Activated naive CD4-positive, alpha-beta T cell treated with anti-CD3 and anti-CD28 coated beads, Interleukin-2, amount 10 ng/mL, durations not matched to agents 7 days and 5 days (primary cell): ENCODE results near the gene AADACL3.
"Not testable (repeated sequence)": the region's sequence is repeated elsewhere in the genome, so short reads cannot be mapped to it uniquely, and the experiment has no call there.

Experiments used
- CTCF ChIA-PET: fragments of 350-600 bp; sonication (Branson Sonifier 250); formaldehyde crosslinking; loops from one replicate; lab custom pipeline; 2021; ENCODE audit warnings: antibody characterized with exemption; lab: Charles Lee
- DNase-seq: peaks from one replicate; pipeline ENCODE4 v3.0.0-alpha.2; 2020
- H3K27ac Mint-ChIP-seq: one replicate; pipeline ENCODE4 v1.8.0; 2021; ENCODE audit warnings: mild to moderate bottlenecking, moderate library complexity, mixed read lengths
- H3K27me3 Mint-ChIP-seq: one replicate; pipeline ENCODE4 v1.8.0; 2021; ENCODE audit warnings: mild to moderate bottlenecking, mixed read lengths
- H3K36me3 Mint-ChIP-seq: one replicate; pipeline ENCODE4 v1.8.0; 2021; ENCODE audit warnings: mixed read lengths
- H3K4me1 Mint-ChIP-seq: one replicate; pipeline ENCODE4 v1.8.0; 2021; ENCODE audit warnings: mixed read lengths
- H3K4me3 Mint-ChIP-seq: one replicate; pipeline ENCODE4 v1.8.0; 2021; ENCODE audit warnings: mild to moderate bottlenecking, moderate library complexity, mixed read lengths
- H3K9me3 Mint-ChIP-seq: one replicate; pipeline ENCODE4 v1.8.0; 2021; ENCODE audit warnings: mixed read lengths

The AADACL3 gene

DNA sequence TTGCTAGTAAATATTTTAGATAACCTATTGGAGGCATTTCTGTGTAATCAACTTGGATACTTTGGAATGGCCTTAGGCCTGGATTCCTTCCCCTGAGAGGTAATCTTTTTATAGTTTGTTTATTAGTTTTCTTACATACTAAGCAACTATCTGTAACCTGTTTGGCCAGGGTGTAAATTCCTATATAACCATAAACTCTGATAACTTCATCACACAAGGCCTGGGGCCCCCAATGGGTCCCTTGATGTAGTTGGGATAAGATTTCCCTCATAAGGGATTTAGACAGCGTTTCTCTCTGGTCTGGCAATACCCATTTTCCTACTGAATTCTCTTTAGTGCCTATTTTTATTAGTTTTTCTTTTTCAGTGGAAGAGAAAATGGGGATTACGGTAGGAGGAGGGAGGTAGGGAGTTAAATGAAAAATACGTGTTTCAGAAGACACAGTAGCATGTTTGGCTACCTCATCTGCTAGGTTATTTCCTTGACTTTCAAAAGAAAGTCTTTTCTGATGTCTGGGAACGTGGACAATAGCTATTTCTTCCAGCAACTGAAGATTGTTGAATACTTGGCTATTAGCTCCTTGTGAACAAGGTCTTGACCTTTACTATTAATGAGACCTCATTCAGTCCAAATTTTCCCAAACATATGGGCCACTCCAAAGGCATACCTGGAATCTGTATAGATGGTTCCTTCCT lies 7.4 kb upstream of the AADACL3 start:
- DNase-seq: no peak
- H3K4me1 Mint-ChIP-seq: no peaks in the 10 kb centered on the region
- no peak overlapping the region for H3K27ac Mint-ChIP-seq
- CTCF ChIA-PET: no interaction called here
- H3K9me3 Mint-ChIP-seq: peaks cover 3% of the 10 kb centered on the region
- peaks cover 18% of the 10 kb centered on the region for H3K27me3 Mint-ChIP-seq
- H3K4me3 Mint-ChIP-seq: no peak overlapping the region
- H3K36me3 Mint-ChIP-seq: no peaks in the 10 kb centered on the region

- Mint-ChIP-seq H3K4me1 (no peaks in the 10 kb centered on the region), H3K27me3 (peaks cover 23% of the 10 kb centered on the region), H3K27ac (no peak overlapping the region), H3K36me3 (no peaks in the 10 kb centered on the region), H3K4me3 (no peak overlapping the region), H3K9me3 (peaks cover under 1% of the 10 kb centered on the region)
- CTCF ChIA-PET: no interaction called here
- no peak for DNase-seq
Observed at GRCh38 chr1:12709091-12709491, 6.8 kb upstream of the AADACL3 start.

DNA sequence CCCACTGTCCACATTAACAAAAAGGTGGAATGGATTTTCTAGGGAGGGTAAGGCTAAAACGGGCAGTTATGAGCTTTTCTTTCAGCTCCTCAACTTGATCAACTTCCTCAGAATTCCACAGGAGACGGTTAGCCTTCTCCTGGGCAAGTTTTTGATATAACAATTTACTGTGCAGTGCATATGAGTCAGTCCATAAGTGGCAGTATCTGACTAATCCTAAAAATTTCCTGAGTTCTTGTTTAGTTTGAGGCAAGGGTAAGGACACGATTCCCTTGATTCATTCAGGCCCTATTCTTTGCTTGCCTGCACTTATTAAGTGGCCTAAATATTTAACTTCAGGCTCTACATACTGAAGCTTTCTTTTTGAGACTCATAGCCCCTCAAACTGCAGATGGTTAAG lies 6.2 kb upstream of the AADACL3 start:
- no peak overlapping the region for H3K4me3 Mint-ChIP-seq
- peaks cover 23% of the 10 kb centered on the region for H3K27me3 Mint-ChIP-seq
- H3K9me3 Mint-ChIP-seq: no peaks in the 10 kb centered on the region
- CTCF ChIA-PET: no interaction called here
- no peak overlapping the region for H3K27ac Mint-ChIP-seq
- H3K36me3 Mint-ChIP-seq: no peaks in the 10 kb centered on the region
- H3K4me1 Mint-ChIP-seq: no peaks in the 10 kb centered on the region
- no peak for DNase-seq

DNA sequence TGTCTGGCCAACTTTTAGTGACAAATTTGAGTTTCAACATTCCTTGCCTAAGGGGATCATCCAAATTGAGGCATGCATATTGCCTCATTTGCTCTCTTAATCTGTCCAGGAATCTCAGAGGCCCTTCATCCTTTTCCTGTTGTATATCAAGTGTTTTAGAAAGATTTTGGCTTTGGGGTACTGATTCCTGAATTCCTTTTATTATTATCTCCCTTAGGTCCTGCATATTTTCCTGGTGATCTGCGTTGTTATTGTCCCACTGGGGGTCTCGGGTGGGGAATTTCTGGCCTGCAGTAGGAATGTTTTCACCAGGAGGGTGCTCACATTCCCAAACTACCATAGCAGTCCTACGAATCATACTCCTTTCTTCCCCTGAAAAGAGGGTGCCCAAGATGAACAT lies 4.4 kb upstream of the AADACL3 start:
- no peak overlapping the region for H3K4me3 Mint-ChIP-seq
- H3K27me3 Mint-ChIP-seq: peaks cover 25% of the 10 kb centered on the region
- H3K27ac Mint-ChIP-seq: no peak overlapping the region
- DNase-seq: no peak
- no peaks in the 10 kb centered on the region for H3K9me3 Mint-ChIP-seq
- H3K4me1 Mint-ChIP-seq: no peaks in the 10 kb centered on the region
- CTCF ChIA-PET: no interaction called here
- H3K36me3 Mint-ChIP-seq: no peaks in the 10 kb centered on the region

DNA sequence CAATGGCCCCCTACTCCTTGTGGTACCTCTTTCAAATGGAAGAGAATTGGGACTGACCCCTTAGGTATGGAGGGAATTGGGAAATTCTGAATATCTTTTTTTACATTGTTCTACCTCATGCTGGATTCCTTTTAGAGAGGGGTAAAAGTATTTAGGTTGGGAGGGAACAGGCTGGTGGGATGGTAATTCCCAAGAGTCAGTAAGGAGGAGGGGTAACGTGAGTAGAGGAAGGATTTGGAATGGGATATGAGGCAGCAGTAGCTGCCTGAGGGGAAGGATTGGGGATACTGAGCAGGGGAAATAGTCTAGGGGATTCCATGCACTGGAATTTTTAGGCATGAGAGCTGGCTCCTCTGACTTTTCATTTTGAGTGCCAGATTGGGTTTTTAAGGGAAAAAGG lies 3.8 kb upstream of the AADACL3 start:
- Mint-ChIP-seq H3K27ac (no peak overlapping the region), H3K27me3 (peaks cover 24% of the 10 kb centered on the region), H3K9me3 (no peaks in the 10 kb centered on the region), H3K4me1 (no peaks in the 10 kb centered on the region), H3K36me3 (no peaks in the 10 kb centered on the region), H3K4me3 (no peak overlapping the region)
- CTCF ChIA-PET: no interaction called here
- DNase-seq: no peak

- no peaks in the 10 kb centered on the region for H3K4me1 Mint-ChIP-seq
- CTCF ChIA-PET: no interaction called here
- no peak for DNase-seq
- H3K27ac Mint-ChIP-seq: no peak overlapping the region
- H3K27me3 Mint-ChIP-seq: peaks cover 20% of the 10 kb centered on the region
- no peaks in the 10 kb centered on the region for H3K9me3 Mint-ChIP-seq
- H3K36me3 Mint-ChIP-seq: no peaks in the 10 kb centered on the region
- no peak overlapping the region for H3K4me3 Mint-ChIP-seq
Observed at GRCh38 chr1:12712929-12713328, 3.0 kb upstream of the AADACL3 start.

- CTCF ChIA-PET, DNase-seq, H3K36me3 Mint-ChIP-seq, H3K9me3 Mint-ChIP-seq, H3K27ac Mint-ChIP-seq, H3K4me3 Mint-ChIP-seq, H3K4me1 Mint-ChIP-seq: not testable (repeated sequence)
- H3K27me3 Mint-ChIP-seq: peaks cover 20% of the 10 kb centered on the region
Observed at GRCh38 chr1:12713651-12714050, 2.3 kb upstream of the AADACL3 start.

DNA sequence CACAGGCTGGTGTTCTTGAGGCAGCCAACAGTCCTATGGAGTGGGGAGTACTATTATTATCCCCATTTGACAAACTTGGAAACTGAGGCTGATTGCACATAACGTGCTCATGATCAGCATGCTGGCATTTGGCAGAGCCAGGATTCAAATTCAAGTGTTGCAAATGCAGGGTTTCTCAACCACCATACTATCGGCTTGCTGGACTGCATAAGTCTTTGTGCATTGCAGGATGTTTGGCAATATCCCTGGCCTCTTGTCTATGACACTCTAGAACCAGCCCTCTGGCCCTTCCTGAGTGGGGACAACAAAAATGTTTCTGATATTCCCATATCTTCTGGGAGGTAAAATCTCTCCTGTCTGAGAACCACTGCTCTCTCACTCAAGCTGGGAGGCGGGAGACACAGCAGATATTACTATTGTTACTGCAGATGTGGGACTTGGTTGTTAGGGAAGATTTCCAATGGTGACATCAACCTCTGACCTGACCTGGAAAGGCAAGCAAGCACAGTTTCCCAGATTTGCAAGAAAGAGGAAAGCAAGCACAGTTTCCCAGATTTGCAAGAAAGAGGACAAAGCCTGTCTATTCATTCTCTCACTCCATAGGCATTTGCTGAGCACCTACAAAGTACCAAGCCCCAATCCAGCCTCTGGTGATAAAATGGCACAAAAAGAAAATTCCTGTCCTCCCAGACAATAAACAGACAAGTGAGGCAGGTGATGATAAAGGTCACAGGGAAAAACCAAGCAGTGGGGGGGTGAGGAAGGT lies 1.0 kb upstream of the AADACL3 start:
- CTCF ChIA-PET: no interaction called here
- no peaks in the 10 kb centered on the region for H3K36me3 Mint-ChIP-seq
- no peaks in the 10 kb centered on the region for H3K4me1 Mint-ChIP-seq
- no peak for DNase-seq
- no peaks in the 10 kb centered on the region for H3K9me3 Mint-ChIP-seq
- H3K27ac Mint-ChIP-seq: no peak overlapping the region
- H3K4me3 Mint-ChIP-seq: no peak overlapping the region
- peaks cover 26% of the 10 kb centered on the region for H3K27me3 Mint-ChIP-seq

GRCh38 chr1:12717301-12717838 lies 1.5 kb downstream of the AADACL3 start:
- no peak overlapping the region for H3K4me3 Mint-ChIP-seq
- H3K9me3 Mint-ChIP-seq: no peaks in the 10 kb centered on the region
- H3K4me1 Mint-ChIP-seq: no peaks in the 10 kb centered on the region
- no peak overlapping the region for H3K27ac Mint-ChIP-seq
- CTCF ChIA-PET: interaction anchor here (1.6 kb wide), 1 partner anchor 22 kb away, joined by 3 read pairs; no protein-coding TSS in a partner anchor
- no peak for DNase-seq
- peaks cover 36% of the 10 kb centered on the region for H3K27me3 Mint-ChIP-seq
- no peaks in the 10 kb centered on the region for H3K36me3 Mint-ChIP-seq

- Mint-ChIP-seq H3K4me1 (no peaks in the 10 kb centered on the region), H3K9me3 (no peaks in the 10 kb centered on the region), H3K27ac (no peak overlapping the region), H3K27me3 (peaks cover 42% of the 10 kb centered on the region), H3K4me3 (no peak overlapping the region), H3K36me3 (no peaks in the 10 kb centered on the region)
- CTCF ChIA-PET: no interaction called here
- DNase-seq: no peak
Observed at GRCh38 chr1:12722626-12723025, 6.7 kb downstream of the AADACL3 start.

GRCh38 chr1:12728391-12728790 lies 12.5 kb downstream of the AADACL3 start:
- Mint-ChIP-seq H3K27me3 (peaks cover 43% of the 10 kb centered on the region), H3K4me3 (no peak overlapping the region), H3K9me3 (peaks cover 2% of the 10 kb centered on the region), H3K27ac (no peak overlapping the region), H3K36me3 (no peaks in the 10 kb centered on the region), H3K4me1 (no peaks in the 10 kb centered on the region)
- CTCF ChIA-PET: no interaction called here
- DNase-seq: no peak

DNA sequence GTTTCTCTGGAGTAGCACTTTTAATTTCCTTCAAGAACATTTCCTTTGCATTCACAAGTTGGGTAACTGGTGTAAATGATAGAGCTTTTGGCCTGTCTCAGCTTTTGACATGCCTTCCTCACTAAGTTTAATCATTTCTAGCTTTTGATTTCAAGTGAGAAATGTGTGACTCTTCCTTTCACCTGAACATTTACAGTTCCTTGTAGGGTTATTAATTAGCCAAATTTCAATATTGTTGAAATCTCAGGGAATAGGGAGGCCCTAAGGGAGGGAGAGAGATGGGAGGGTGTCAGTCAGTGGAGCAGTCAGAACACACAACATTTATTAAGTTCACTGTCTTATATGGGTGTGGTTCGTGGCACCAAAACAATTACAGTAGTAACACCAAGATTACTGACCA lies 14.2 kb downstream of the AADACL3 start:
- Mint-ChIP-seq H3K27ac (no peak overlapping the region), H3K27me3 (peaks cover 54% of the 10 kb centered on the region), H3K36me3 (no peaks in the 10 kb centered on the region), H3K4me1 (no peaks in the 10 kb centered on the region), H3K9me3 (peaks cover 2% of the 10 kb centered on the region), H3K4me3 (no peak overlapping the region)
- CTCF ChIA-PET: no interaction called here
- DNase-seq: no peak

- H3K36me3 Mint-ChIP-seq, H3K4me1 Mint-ChIP-seq, H3K9me3 Mint-ChIP-seq, H3K27ac Mint-ChIP-seq, CTCF ChIA-PET, DNase-seq, H3K4me3 Mint-ChIP-seq: not testable (repeated sequence)
- peaks cover 46% of the 10 kb centered on the region for H3K27me3 Mint-ChIP-seq
Observed at GRCh38 chr1:12731084-12731483, 15.2 kb downstream of the AADACL3 start.

GRCh38 chr1:12734651-12735050 lies 18.7 kb downstream of the AADACL3 start:
- CTCF ChIA-PET: no interaction called here
- Mint-ChIP-seq H3K4me3 (no peak overlapping the region), H3K9me3 (peaks cover 2% of the 10 kb centered on the region), H3K27ac (no peak overlapping the region), H3K36me3 (no peaks in the 10 kb centered on the region), H3K4me1 (no peaks in the 10 kb centered on the region), H3K27me3 (peaks cover 30% of the 10 kb centered on the region)
- no peak for DNase-seq

DNA sequence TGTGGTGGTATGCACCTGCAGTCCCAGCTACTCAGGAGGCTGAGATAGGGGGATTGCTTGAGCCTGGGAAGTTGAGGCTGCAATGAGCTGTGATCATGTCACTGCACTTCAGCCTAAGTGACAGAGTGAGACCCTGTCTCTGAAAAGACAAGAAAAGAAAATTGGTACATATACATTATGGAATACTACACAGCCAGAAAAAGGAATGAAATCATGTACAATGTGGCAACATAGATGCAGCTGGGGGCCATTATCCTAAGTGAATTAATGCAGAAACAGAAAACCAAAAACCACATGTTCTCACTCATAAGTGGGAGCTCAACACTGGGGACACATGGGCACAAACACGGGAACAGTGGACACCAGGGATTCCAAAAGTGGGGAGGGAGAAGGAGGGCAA lies 23.0 kb downstream of the AADACL3 start:
- no peaks in the 10 kb centered on the region for H3K9me3 Mint-ChIP-seq
- H3K4me1 Mint-ChIP-seq: no peaks in the 10 kb centered on the region
- H3K4me3 Mint-ChIP-seq: no peak overlapping the region
- no peak overlapping the region for H3K27ac Mint-ChIP-seq
- no peak for DNase-seq
- H3K27me3 Mint-ChIP-seq: peaks cover 7% of the 10 kb centered on the region
- no peaks in the 10 kb centered on the region for H3K36me3 Mint-ChIP-seq
- CTCF ChIA-PET: no interaction called here
